Smooth muscle cell (in vitro differentiated cells): ENCODE results near the gene CACNB4. TPM values are rescaled to one million over a fixed set of nuclear protein-coding genes. Genes with fewer than 3 reads are reported as not detected.

Experiments used
- DNase-seq: peaks from one replicate; lab custom pipeline; 2025; ENCODE audit not compliant: unreplicated experiment; lab: John Stamatoyannopoulos, UW
- H2AFZ ChIP-seq: fragments of 200-600 bp; sonication (generic); 2 replicates; pipeline ENCODE4 v1.6.0; 2016; ENCODE audit warnings: antibody characterized with exemption, low read depth, mild to moderate bottlenecking
- H3F3A ChIP-seq: fragments of 200-600 bp; sonication (generic); 2 replicates; pipeline ENCODE4 v1.6.0; 2017; ENCODE audit warnings: antibody characterized with exemption, low read depth
- H3K27ac ChIP-seq: fragments of 200-600 bp; sonication (generic); 2 replicates; pipeline ENCODE4 v1.5.1; 2016; ENCODE audit warnings: low read depth, mild to moderate bottlenecking
- H3K27me3 ChIP-seq: fragments of 200-600 bp; sonication (generic); 2 replicates; pipeline ENCODE4 v1.6.1; 2016; ENCODE audit warnings: low read depth, mild to moderate bottlenecking
- H3K36me3 ChIP-seq: fragments of 200-600 bp; sonication (generic); 2 replicates; pipeline ENCODE4 v1.5.1; 2016; ENCODE audit warnings: low read depth
- H3K4me1 ChIP-seq: fragments of 200-600 bp; sonication (generic); 2 replicates; pipeline ENCODE4 v1.5.1; 2016; ENCODE audit warnings: low read depth
- H3K4me2 ChIP-seq: fragments of 200-600 bp; sonication (generic); 2 replicates; pipeline ENCODE4 v1.6.0; 2016; ENCODE audit warnings: mild to moderate bottlenecking
- H3K4me3 ChIP-seq: fragments of 200-600 bp; sonication (generic); 2 replicates; pipeline ENCODE4 v1.5.1; 2016; ENCODE audit warnings: mild to moderate bottlenecking
- H3K79me2 ChIP-seq: fragments of 200-600 bp; sonication (generic); 2 replicates; pipeline ENCODE4 v1.6.0; 2016; ENCODE audit warnings: low read depth, mild to moderate bottlenecking
- H3K9ac ChIP-seq: fragments of 200-600 bp; sonication (generic); 2 replicates; pipeline ENCODE4 v1.6.0; 2016; ENCODE audit warnings: low read depth
- H3K9me3 ChIP-seq: fragments of 200-600 bp; sonication (generic); replicated peaks from 2 replicates; pipeline ENCODE4 v1.5.1; 2016; ENCODE audit warnings: low read depth
- H4K20me1 ChIP-seq: fragments of 200-600 bp; sonication (generic); 2 replicates; pipeline ENCODE4 v1.6.0; 2016; ENCODE audit warnings: low read depth
- WGBS: methylation state at CpG from one replicate; pipeline ENCODE4 v1.1.7; 2016; ENCODE audit warnings: low lambda C conversion rate; 5-methylcytosine and 5-hydroxymethylcytosine counted together
- polyA plus RNA-seq: library from polyadenylated mRNA; unstranded; fragments of >200 nt; fragmentation: Nextera tagmentation; extraction: Ambion mirVana; gene quantifications from 2 replicates; pipeline ENCODE4 v1.2.1, GENCODE V29; 2016
- total RNA-seq: library from RNA; depleted of rRNA; stranded (reverse); fragments of >200 nt; gene quantifications from 2 replicates; pipeline ENCODE4 v1.2.3, GENCODE V29; 2014
- TF ChIP-seq, protein P1 (sequence below): fragments of 200-600 bp; sonication (generic); IDR thresholded peaks from 2 replicates; pipeline ENCODE4 v1.5.1; 2017; ENCODE audit warnings: borderline replicate concordance, mild to moderate bottlenecking, antibody characterized with exemption; ENCODE audit not compliant: insufficient read depth, poor library complexity, severe bottlenecking

The CACNB4 gene
- total and polyA plus RNA-seq, 2 experiments from 2014 or later = 0.06 to 1.4 TPM

DNA sequence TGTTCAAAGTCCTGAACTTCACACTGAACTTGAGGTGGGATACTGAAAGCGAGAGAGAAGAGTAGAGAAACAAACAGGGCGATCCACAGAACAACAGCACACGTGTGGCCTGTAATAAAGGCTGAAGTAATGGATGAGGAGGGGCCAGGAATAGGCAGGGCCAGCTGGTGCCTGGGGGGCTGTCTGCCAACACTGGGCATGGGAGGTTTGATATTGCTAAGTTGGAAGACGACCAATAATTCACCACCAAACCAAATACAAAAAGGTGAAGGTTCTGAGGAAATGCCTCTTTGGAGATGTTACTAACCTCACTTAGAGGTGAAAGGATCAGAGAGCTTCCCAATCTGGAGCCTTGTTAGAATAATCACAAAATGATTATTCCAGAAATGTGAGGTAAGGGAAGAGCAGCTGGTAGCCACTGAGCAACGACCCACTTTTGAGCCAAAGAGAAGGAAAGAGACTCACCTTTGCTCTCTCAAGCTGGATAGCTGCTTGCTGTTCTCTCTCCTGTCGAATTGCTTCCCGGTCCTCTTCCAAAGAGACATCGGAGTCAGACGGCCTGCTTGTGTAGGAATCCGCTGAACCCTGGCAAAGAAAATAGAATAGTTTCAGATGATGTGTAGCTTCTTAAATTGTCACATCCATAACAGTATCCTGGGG lies 215.9 kb downstream of the CACNB4 start:
- Histone ChIP-seq H3K4me1 (no peaks in the 10 kb centered on the region), H3K4me2 (no peak overlapping the region), H3F3A (no peaks in the 10 kb centered on the region), H3K27me3 (no peaks in the 10 kb centered on the region), H4K20me1 (no peaks in the 10 kb centered on the region), H3K27ac (no peak overlapping the region), H3K9me3 (no peaks in the 10 kb centered on the region), H3K9ac (no peak overlapping the region), H3K79me2 (no peaks in the 10 kb centered on the region), H3K36me3 (no peaks in the 10 kb centered on the region), H3K4me3 (no peak overlapping the region), H2AFZ (no peak overlapping the region)
- TF ChIP-seq, protein P1, sequence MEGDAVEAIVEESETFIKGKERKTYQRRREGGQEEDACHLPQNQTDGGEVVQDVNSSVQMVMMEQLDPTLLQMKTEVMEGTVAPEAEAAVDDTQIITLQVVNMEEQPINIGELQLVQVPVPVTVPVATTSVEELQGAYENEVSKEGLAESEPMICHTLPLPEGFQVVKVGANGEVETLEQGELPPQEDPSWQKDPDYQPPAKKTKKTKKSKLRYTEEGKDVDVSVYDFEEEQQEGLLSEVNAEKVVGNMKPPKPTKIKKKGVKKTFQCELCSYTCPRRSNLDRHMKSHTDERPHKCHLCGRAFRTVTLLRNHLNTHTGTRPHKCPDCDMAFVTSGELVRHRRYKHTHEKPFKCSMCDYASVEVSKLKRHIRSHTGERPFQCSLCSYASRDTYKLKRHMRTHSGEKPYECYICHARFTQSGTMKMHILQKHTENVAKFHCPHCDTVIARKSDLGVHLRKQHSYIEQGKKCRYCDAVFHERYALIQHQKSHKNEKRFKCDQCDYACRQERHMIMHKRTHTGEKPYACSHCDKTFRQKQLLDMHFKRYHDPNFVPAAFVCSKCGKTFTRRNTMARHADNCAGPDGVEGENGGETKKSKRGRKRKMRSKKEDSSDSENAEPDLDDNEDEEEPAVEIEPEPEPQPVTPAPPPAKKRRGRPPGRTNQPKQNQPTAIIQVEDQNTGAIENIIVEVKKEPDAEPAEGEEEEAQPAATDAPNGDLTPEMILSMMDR = no peak
- 94% methylated on average over 10 of the region's 10 CpGs for WGBS
- DNase-seq = no peak

DNA sequence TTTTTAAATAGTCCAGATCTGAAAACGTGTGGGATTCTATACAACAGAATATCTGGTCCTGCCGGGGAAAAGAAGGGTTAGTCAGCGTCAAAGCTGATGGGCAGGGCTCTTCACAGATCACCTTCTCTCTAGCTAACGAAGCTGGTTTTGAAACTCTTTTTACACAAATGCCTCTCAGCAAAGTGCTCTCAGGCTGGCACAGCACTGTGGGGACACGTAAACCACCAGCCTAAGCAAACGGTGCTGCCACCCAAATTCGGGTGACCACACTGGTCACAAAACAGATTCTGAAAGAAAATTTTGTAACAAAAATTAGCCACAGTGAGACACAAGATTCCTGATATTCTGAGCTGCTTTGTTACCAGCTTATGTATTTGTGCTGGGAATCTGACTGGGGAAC lies 217.5 kb downstream of the CACNB4 start:
- Histone ChIP-seq H3K4me1 (no peaks in the 10 kb centered on the region), H3F3A (no peaks in the 10 kb centered on the region), H2AFZ (no peak overlapping the region), H3K4me2 (no peak overlapping the region), H3K4me3 (no peak overlapping the region), H3K9ac (no peak overlapping the region), H3K27ac (no peak overlapping the region), H3K36me3 (no peaks in the 10 kb centered on the region), H3K27me3 (no peaks in the 10 kb centered on the region), H4K20me1 (no peaks in the 10 kb centered on the region), H3K79me2 (no peaks in the 10 kb centered on the region), H3K9me3 (no peaks in the 10 kb centered on the region)
- TF ChIP-seq, protein P1 = no peak
- DNase-seq = no peak
- WGBS = 84% methylated on average over 7 of the region's 7 CpGs

DNA sequence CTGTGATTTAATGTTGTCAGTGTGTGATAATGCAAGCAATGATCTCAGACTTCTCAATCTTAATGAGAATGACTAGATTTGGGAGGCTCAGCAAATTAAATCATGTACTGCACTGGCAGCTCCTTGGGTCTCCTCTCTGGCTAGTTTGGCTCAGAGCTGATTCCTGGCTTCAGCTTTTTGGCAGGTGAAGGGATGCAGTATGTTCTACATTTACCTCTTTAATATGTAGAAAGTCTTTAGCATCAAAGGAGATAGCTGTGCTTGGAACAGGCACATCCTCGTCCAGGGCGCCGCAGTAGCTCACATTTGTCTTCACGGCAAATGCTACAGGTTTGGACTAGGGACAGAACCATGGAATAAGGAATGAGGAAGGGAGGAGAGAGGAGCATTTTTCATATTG lies 218.3 kb downstream of the CACNB4 start:
- Histone ChIP-seq H3K9ac (no peak overlapping the region), H2AFZ (no peak overlapping the region), H3K27me3 (no peaks in the 10 kb centered on the region), H4K20me1 (no peaks in the 10 kb centered on the region), H3K4me1 (no peaks in the 10 kb centered on the region), H3K4me2 (no peak overlapping the region), H3K79me2 (no peaks in the 10 kb centered on the region), H3K27ac (no peak overlapping the region), H3F3A (no peaks in the 10 kb centered on the region), H3K9me3 (no peaks in the 10 kb centered on the region), H3K4me3 (no peak overlapping the region), H3K36me3 (no peaks in the 10 kb centered on the region)
- no peak for DNase-seq
- WGBS = 97% methylated on average over 4 of the region's 4 CpGs
- TF ChIP-seq, protein P1 = no peak
